GF-D8 (cell line): ENCODE data around the gene COX4I2.

Experiments
- DNase-seq: peaks from one replicate; lab custom pipeline; 2025; lab: John Stamatoyannopoulos, UW

The COX4I2 gene

DNA sequence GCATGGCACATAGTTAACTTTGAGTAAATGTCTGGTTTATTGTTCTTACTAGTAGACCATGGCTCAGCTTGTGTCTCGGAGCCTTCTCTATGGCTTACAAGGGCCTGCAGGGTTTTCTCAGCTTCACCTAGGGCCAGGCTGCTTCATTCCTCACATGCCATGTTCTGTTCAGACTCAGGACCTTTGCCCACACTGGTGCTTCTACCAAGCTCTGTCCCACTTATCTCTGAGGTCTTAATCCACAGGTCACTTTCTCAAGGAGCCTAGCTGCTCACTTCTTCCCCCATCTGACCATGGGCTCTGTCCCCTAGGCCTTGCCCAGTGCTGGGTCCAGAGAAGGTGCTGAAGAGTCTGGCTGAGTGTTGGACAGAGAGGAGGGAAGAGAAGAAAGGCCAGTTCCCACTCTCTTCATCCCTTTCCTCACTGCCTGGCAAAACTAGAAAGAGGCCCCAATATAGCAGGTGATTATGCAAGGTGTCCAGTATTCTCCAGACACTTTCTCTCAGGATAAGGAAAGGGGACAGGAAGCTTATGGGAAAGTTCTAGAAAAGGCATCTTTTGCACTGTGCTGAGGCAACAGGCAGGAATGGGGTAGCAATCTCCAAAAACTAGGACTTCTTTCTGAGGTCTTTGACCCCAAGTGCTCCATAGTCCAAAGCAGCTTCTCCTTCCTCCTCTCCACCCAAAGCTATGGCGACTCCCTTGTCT is 40.0 kb downstream of the COX4I2 start:
- DNase-seq: no peak

DNA sequence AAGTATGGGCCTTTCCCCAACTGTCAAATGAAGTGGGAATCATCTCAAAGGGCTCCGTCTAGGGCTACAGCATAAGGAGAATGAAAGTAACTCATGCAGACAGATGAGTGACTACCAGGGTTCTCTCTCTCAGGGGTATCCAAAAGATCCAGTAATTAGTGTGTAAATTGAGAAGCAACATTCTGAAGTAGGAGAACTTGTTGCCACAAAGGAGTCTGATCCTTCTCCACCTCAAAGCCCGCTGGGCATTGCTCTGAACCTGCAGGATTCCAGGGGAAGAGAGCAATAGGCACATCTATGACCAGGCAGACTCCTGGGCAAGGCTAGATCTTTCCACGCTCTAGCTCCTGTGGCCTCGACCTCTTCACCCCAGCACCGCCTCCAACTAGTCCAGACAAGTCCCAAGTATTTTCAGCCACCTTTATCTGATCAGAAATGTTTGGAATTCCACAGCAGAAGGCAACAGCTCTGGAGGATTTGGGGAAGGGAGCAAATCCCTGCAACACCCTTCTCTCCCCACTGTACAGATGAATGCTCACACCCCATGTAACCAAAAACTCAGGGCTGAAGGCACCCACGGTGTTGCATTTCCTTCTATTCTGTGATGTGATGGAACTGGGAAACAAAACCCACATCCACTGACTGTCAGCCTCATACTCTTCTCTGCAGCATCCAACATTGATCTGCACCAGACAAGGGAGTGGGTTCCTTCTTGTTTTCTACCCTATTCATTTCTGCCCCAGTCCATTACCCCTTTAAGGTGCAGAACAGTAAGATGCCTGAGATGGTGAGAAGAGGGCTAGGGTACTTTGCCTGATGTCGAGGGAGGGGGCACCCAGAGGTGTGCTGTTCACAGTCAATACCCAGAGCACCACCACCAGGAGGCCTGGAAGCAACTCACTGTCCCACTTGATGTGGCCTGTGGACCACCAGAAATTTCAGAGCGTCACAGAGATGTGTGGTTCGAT is 41.0 kb downstream of the COX4I2 start:
- DNase-seq: no peak

DNA sequence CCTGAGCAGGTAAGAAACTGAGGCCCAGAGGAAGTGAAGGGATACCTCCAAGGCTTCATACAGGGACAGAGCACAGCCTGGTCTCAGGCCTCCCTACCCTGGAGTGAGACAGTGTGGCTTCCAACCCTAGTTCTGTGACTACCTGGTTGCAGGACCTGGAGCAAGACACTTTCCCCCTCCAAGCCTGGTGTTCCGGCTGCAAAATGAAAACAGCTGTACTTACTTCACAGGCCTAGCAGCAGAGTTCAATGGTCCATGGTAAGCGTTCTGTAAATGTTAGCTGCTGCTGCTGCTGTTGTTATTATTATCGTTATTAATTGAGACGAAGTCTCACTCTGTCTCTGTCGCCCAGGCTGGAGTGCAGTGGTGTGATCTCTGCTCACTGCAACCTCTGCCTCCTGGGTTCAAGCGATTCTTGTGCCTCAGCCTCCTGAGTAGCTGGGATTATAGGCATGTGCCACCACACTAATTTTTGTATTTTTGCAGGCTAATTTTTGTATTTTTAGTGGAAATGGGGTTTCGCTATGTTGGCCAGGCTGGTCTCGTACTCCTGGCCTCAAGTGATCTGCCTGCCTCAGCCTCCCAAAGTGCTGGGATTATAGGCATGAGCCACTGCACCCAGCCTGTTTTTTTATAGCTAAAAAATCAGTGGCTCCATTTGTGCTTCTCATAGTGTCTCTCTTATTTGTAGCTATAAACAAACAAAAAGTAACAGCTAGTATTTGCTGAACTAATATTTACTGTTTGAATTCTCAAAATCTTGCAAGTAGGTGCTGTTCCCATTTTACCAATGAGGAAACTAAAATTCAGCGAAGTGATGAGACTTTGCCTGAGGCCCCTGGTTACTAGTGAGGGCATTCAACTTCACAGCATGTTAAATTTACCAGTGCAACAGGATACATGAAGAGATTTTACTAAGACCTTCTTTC is 41.9 kb downstream of the COX4I2 start:
- DNase-seq: no peak

DNA sequence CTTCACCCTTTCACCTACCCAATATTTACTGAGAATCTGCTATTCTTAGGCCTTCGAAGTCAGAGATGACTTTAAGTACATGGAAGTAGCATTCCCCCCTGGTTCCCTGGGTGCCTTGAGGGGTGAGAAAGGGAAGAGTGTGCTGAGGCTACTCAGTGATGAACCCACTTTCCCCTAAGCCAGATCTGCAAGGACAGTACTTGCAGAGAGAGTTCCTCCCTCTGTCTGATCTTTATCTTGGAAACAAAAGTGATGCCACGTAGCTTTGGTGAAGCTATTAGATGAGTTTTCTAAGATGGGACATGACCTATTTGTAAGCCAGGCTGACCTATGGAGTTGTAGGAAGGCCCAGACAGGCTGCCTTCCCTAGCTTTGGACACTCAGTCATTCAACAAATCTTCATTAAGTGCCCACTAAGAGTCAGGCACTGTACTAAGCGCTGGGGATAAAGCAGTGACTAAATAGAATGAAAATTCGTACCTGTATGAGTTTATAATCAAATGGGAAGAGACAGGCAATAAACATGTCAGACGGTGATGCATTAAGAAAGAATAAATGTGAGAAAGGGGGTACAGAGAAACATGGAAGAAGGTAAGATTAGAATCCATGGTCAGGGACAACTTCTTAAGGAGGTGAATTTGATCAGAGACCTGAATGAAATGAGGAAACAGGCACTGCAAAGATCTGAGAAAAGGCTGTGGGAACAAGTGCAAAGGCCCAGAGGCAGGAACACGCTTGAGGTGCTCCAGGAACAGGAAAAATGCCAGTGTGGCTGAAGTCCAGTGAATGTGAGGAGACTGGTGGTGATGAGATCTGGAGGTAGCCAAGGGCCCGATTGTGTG is 42.8 kb downstream of the COX4I2 start:
- DNase-seq: no peak

DNA sequence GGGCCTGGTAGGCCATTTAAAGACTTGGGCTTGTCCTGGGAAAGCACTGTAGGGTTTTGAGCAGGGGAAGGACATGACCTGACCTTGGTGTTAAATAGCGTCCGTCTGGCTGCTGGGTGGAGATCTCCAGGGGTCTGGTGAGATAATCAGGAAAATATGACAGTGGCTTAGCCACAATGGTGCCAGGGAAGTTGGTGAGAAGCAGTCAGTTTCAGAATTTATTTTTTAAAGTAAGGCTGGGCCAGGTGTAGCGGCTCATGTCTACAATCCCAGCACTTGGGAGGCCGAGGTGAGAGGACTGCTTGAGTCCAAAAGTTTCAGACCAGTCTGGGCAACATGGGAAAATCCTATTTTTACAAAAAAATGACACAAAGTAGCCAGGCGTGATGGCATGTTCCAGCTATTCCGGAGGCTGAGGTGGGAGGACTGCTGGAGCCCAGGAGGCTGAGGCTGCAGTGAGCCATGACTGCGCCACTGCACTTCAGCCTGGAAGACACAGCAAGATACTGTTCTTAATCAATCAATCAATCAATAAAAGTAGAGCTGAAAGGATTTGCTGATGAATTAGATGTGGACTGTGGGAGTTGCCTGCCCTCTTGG is 43.5 kb downstream of the COX4I2 start:
- DNase-seq: no peak

DNA sequence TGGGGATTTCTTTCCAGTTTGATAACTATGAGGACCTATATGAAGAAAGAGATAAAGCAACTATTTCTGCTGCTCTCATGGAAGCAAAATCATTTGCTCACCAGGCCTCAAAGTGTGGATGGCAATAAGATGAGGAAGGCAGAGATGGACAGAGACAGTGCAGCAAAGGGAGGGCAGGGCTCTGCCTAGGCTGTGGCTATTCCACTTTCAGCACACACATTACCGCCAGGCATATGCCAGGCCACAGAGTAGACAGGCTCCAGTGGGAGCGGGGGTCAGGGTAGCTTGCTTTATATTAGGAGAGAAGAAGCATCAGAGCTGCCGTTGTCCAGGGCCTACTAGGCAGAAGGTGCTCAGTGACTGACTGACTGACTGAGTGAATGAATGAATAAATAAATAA is 44.1 kb downstream of the COX4I2 start:
- DNase-seq: no peak

DNA sequence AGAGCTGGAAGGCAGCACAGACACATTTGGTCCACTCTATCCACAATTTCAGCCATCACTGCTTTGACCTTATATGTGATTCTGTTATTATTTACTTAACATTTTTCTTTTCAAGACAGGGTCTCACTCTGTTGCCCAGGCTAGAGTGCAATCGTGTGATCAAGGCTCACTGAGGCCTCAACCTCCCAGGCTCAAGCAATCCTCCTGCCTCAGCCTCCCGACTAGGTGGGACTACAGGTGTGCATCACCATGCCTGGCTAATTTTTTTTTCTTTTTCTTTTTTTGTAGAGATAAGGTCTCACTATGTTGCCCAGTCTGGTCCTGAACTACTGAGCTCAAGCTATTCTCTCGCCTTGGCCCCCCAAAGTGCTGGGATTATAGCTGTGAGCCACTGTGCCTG is 44.6 kb downstream of the COX4I2 start:
- no peak for DNase-seq

DNA sequence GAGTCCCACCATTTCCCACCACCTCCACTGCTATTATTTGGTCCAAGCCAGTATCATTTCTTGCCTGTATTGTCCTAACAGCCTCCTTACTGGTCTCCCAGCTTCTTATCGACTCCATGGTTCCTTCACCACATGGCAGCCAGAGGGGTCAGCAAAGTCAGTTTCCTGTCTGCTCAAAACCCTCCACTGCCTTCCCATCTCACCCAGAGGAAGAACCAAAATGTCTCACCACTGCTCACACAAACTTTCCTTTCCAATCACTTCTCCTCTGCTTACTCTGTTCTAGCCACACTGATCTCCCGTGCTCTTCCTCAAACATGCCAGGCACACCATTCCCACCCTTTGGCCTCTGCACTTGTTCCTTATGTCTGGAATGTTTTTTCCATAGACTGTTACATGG is 45.2 kb downstream of the COX4I2 start:
- no peak for DNase-seq

DNA sequence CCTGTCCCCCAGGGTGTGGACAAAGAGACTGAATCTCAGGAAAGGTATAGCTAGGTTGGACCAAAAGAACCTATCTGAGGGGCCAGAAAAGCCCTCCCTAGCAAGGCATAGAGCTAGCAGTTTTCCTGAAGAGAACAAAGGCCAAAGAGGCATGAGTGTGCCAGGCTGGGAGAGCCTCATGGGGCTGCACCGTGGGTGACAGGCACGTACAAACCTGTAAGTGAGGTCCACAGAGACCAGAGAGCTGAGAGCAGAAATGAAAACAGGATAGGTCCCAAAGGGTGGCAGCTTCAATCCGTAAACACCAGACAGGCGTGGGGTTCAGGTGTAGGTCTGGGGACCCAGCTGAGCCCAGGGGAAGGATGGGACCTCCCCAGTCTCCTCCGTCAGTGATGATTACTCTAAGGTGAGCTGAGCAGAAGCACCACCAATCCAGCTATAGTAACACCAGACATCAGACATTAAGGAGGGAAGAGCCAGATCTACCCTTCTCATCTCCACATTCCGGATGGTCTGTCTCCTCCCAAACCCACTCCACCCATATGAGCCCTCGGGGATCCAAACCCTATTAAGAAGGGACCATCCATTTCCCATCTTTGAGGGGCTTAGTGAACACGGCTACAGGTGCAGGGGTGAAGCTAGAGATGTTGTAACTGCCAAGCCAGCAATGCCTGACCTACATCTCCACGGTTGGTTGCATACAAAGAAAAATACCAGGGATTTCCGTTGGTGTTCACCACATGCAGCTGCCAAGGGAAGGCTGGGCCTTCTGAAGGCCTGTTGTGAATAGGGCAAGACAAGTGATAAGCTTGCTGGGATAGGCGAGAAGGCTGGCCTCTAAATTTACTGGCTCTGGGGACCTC is 46.7 kb downstream of the COX4I2 start:
- peak; percentile 91 for DNase-seq

DNA sequence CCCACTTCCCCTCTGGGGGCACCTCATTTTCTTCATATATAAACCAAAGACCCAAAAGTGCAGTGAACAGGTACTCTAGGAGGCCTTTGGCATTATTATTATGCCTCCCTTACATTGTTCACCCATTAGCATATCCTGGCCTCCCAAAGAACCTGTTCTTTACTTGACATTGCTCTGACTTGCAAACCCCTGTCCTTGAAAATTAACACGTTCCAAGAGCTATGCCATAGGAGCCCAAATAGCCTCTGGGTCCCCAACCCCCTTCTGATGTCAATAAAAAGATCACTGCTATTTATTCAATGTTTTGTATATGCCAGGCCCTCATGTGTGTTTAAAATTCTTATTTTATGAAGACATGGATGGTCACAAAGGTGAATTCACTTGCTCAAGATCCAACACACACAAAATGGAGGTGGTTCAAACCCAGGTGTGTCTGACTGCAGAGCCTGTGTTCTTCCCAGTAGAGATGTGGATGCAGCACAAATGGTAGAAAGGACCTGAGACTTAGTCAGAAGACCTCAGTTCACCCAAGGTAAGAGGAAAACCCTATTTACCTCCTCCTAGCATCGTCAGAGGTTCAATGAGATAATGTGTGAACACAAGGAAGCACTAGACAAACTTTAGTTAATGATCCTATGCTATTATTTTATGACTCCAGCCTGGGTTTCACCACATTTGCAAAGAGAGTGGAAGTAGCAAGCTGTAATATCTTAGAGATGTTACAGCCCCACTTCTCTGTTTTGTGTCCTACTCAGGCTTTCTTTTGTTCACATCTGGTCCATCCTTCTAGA is 48.3 kb downstream of the COX4I2 start:
- no peak for DNase-seq

DNA sequence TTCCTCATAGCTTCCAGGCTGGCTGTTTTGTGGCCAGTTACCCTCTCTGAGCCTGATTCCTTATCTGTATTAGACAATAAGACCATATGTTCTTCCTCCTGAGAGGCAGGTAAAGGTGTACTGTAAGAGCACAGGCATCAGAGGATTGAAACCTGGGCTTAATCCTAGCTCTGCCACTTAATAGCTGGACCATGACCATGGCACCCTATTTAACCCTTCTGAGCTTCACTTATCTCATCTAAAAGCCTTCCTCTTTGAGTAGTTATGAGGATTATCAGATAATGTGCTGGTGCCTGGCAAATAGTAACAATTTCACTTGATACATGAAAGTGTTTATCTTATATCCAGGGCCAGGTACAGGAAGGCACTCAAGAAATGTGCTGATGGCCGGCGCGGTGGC is 50.1 kb downstream of the COX4I2 start:
- no peak for DNase-seq

DNA sequence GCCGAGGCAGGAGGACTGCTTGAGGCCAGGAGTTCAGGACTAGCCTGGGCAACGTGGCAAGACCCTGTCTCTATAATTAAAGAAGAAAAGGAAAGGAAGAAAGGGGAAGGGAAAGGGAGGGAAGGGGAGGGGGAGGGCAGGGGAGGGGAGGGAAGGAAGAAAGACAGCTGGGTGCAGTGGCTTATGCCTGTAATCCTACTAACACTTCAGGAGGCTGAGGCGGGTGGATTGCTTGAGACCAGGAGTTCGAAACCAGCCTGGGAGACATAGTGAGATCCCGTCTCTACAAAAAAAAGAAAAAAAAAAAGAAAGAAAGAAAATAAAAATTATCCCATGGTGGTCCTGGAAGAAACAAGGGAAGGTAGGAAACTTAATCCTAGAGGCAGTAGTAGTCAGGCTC is 51.4 kb downstream of the COX4I2 start:
- no peak for DNase-seq

DNA sequence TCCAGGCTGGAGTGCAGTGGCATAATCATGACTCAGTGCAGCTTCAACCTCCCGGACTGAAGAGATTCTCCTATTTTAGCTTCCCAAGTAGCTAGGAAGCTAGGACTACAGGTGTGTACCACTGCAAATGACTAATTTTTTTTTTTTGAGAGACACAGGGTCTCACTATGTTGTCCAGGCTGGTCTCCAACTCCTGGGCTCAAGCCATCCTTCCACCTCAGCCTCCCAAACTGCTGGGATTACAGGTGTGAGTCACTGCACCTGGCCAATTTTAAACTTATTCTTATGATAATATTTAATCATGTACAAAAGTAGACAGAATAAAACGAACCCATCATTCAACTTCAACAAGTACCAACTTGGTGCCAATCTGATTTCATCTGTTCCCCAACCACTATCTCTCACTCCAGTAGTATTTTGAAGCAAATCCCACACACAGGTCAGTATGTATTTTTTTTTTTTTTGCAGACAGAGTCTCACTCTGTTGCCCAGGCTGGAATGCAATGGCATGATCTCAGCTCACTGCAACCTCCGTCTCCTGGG is 52.5 kb downstream of the COX4I2 start:
- DNase-seq: no peak

DNA sequence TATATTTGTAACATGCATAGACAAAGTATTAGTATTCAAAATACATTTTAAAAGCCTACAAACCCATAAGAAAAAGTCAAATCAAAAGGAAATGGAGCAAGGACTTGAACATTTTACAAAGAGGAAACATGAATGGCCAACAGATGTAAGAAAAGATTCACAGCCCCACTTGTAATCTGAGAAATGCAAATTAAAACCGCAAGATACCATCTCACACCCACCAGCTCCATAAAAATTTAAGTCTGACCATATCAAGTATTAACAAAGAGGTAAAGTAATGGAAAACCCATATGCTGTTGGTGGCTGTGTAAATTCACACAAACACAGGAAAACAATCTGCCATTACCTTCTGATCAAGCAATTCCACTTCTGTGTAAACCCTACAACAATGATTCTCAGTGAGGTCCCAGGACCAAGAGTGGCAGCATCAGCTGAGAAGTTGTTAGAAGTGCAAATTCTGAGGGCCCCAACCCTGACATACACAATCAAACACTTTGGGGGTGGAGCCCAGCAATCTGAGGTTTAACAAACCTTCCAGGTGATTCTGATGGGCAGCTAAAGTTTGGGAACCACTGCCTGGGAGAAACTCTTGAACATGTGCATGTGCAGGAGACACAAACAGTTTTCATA is 54.0 kb downstream of the COX4I2 start:
- peak; percentile 45 for DNase-seq

DNA sequence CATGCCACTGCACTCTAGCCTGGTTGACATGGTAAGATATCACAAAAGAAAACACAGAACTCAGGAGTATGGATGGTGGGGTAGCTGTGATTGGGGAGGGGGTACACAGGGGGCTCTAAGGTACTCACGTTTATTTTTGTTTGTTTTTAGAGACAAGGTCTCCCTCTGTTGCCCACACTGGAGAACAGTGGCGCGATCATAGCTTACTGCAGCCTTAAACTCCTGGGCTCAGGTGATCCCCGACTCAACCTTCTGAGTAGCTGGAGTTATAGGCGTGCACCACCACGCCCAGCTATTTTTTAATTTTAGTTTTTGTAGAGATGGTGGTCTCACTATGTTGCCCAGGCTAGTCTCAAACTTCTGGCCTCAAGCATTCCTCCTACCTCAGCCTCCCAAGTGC is 55.7 kb downstream of the COX4I2 start:
- no peak for DNase-seq

DNA sequence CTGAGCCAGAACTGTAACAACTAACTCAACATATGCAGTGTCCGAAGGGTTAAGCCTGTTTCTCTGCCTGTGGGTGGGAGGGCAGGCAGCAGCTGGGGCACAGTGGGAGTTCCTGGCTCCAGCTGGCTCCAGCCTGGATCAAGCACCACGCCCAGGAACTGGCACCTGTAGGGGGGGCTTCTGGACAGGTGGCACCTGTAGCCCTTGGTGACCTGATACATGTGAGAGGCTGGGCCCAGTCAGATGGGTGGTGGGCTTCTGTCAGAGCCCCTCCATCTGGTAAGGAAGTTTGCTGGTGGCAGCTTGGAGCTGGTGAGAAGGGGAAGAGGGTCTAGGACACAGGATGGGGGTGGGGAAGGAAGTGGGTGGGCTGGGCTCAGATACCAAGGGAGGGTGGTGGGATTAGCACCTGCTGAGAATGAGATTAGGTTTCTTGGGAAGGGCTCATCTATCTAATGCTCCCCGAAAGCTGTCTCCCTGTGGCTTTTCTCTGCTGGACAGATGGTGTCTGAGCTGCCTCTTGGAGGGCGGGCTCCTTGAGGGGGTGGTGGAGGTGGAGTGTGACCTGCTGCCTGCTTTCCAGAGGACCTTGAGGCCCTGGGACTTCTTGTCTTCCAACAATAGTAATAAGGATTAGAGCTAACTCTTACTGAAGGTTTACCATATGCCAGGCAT is 56.4 kb downstream of the COX4I2 start:
- no peak for DNase-seq
